HG03442 (cell line): ENCODE data around the gene PGM1.

Experiments used
- ATAC-seq: cut with Tn5 transposase; IDR thresholded peaks from one replicate; pipeline ENCODE4 v1.9.1; 2021; ENCODE audit warnings: mild to moderate bottlenecking, moderate library complexity; ENCODE audit not compliant: unreplicated experiment

PGM1 gene

GRCh38 chr1:63630666-63631065, 37.5 kb downstream of the PGM1 start:
- no peak for ATAC-seq

GRCh38 chr1:63632110-63632509, 38.9 kb downstream of the PGM1 start:
- ATAC-seq, result no peak

- ATAC-seq, result no peak
Observed at GRCh38 chr1:63633281-63633680, 40.1 kb downstream of the PGM1 start.

- ATAC-seq, result no peak
Observed at GRCh38 chr1:63634471-63634870, 41.3 kb downstream of the PGM1 start.

GRCh38 chr1:63635681-63636080, 42.5 kb downstream of the PGM1 start:
- no peak for ATAC-seq

- ATAC-seq, result no peak
Observed at GRCh38 chr1:63636192-63637105, 43.2 kb downstream of the PGM1 start.

GRCh38 chr1:63638471-63638870, 45.3 kb downstream of the PGM1 start:
- no peak for ATAC-seq

GRCh38 chr1:63638875-63639274, 45.7 kb downstream of the PGM1 start:
- ATAC-seq, result no peak

GRCh38 chr1:63640633-63641567, 47.7 kb downstream of the PGM1 start:
- no peak for ATAC-seq

- ATAC-seq, result no peak
Observed at GRCh38 chr1:63641615-63642014, 48.4 kb downstream of the PGM1 start.

- no peak for ATAC-seq
Observed at GRCh38 chr1:63642901-63643300, 49.7 kb downstream of the PGM1 start.

- ATAC-seq, result no peak
Observed at GRCh38 chr1:63643517-63643916, 50.3 kb downstream of the PGM1 start.

GRCh38 chr1:63643926-63644325, 50.7 kb downstream of the PGM1 start:
- no peak for ATAC-seq

- ATAC-seq, result no peak
Observed at GRCh38 chr1:63645317-63645716, 52.1 kb downstream of the PGM1 start.

GRCh38 chr1:63648689-63649088, 55.5 kb downstream of the PGM1 start:
- no peak for ATAC-seq

- no peak for ATAC-seq
Observed at GRCh38 chr1:63651161-63651701, 58.0 kb downstream of the PGM1 start.

GRCh38 chr1:63653976-63654375, 60.8 kb downstream of the PGM1 start:
- no peak for ATAC-seq

GRCh38 chr1:63659448-63659847, 66.2 kb downstream of the PGM1 start:
- ATAC-seq, result no peak

GRCh38 chr1:63662056-63662836, 69.0 kb downstream of the PGM1 start:
- no peak for ATAC-seq

- ATAC-seq, result no peak
Observed at GRCh38 chr1:63662841-63663240, 69.6 kb downstream of the PGM1 start.

- ATAC-seq, result no peak
Observed at GRCh38 chr1:63663301-63663700, 70.1 kb downstream of the PGM1 start.
